Left lung (tissue), 10 donors: ENCODE data around the gene DCAF5. TPM values are rescaled to one million over a fixed set of nuclear protein-coding genes. Genes with fewer than 3 reads are reported as not detected.

Source experiments
- ATAC-seq: fragments of 200-7000 bp; cut with Tn5 transposase; one replicate; pipeline ENCODE4 v1.9.1; 2020; ENCODE audit warnings: moderate library complexity
- DNase-seq, 4 donors: peaks; one replicate each; pipeline ENCODE4 v3.0.0-alpha.2; 2013 to 2020
- H3K27ac ChIP-seq, 2 donors: fragments of 200-600 bp; sonication (generic) in 1 of 2; one replicate each; pipeline versions ENCODE4 v1.5.0 to v1.8.0; 2020 to 2021
- H3K27me3 ChIP-seq, 2 donors: fragments of 200-600 bp; sonication (generic) in 1 of 2; one replicate each; pipeline versions ENCODE4 v1.5.0 to v1.8.0; 2020 to 2021
- H3K36me3 ChIP-seq, 2 donors: fragments of 200-600 bp; sonication (generic) in 1 of 2; one replicate each; pipeline versions ENCODE4 v1.5.0 to v1.8.0; 2020 to 2021
- H3K4me1 ChIP-seq, 2 donors: fragments of 200-600 bp; one replicate each; pipeline ENCODE4 v1.8.0; 2021
- H3K4me3 ChIP-seq, 2 donors: fragments of 200-600 bp; sonication (generic) in 1 of 2; one replicate each; pipeline versions ENCODE4 v1.5.0 to v1.8.0; 2020 to 2021; ENCODE audit warnings: mild to moderate bottlenecking in 1 of 2
- H3K9me3 ChIP-seq, 2 donors: fragments of 200-600 bp; sonication (generic) in 1 of 2; one replicate each; pipeline versions ENCODE4 v1.5.0 to v1.8.0; 2020 to 2021
- CTCF ChIP-seq, 2 donors: fragments of 200-600 bp; sonication (generic) in 1 of 2; IDR thresholded peaks; one replicate each; pipeline versions ENCODE4 v1.5.0 to v1.8.0; 2021; ENCODE audit warnings: antibody characterized with exemption in 2 of 2
- intact Hi-C, 2 donors: fragments of 100-400 bp; cut with DNase I; formaldehyde crosslinking; loops; one replicate each; pipeline versions ENCODE4 v1.11.2 to v1.14.2; 2022
- polyA plus RNA-seq, 6 donors: library from polyadenylated mRNA; unstranded; fragments of 120-200 nt; gene quantifications; one replicate each; pipeline ENCODE4 v1.2.1, GENCODE V29; 2013; ENCODE audit not compliant: insufficient read length in 6 of 6
- total RNA-seq, 2 donors: library from RNA; stranded (reverse); fragmentation: NEBNext Ultra II Directional; extraction: Animal tissue kit (Norgen Biotek cat#: 25700); gene quantifications; one replicate each; pipeline ENCODE4 v1.2.1, GENCODE V29; 2021
- donor health status: DM: no; HTN: yes; CAD: no.
- donor health status: DM: no; HTN: no; CAD: no.

Gene DCAF5
- total and polyA plus RNA-seq, 8 donors: 45.9 to 66.9 (median 58.4) TPM

GRCh38 chr14:69151458-69152180 lies 1.3 kb downstream of the DCAF5 start:
- intact Hi-C loops: no loop called here
- Histone ChIP-seq H3K9me3 (no peaks in the 10 kb centered on the region), H3K4me3 (peak overlapping the region; percentile 78 to 96), H3K27ac (peak overlapping the region; percentile 93 to 96), H3K27me3 (no peaks in the 10 kb centered on the region), H3K36me3 (peaks cover 0 to 18% of the 10 kb centered on the region in 2 donors), H3K4me1 (peaks cover 9 to 41% of the 10 kb centered on the region in 2 donors)
- TF ChIP-seq CTCF (IDR thresholded peaks at IDR 0.05): peak; percentile 33 to 53
- ATAC-seq: peak; percentile 71
- DNase-seq: peak; percentile 72 to 94 (median 81)

GRCh38 chr14:69149461-69150244 lies 3.3 kb downstream of the DCAF5 start:
- peaks cover 0 to 21% of the 10 kb centered on the region in 2 donors for H3K36me3 ChIP-seq
- H3K4me1 ChIP-seq: peaks cover 9 to 46% of the 10 kb centered on the region in 2 donors
- peak overlapping the region in 1 of 2 donors; percentile 18 for H3K27ac ChIP-seq
- no peaks in the 10 kb centered on the region for H3K27me3 ChIP-seq
- DNase-seq (no peak), ATAC-seq (no peak)
- H3K9me3 ChIP-seq: no peaks in the 10 kb centered on the region
- TF ChIP-seq CTCF (IDR thresholded peaks at IDR 0.05): no peak
- H3K4me3 ChIP-seq: no peak overlapping the region
- intact Hi-C loops: no loop called here

GRCh38 chr14:69142101-69142500 lies 10.8 kb downstream of the DCAF5 start:
- Histone ChIP-seq H3K9me3 (no peaks in the 10 kb centered on the region), H3K27ac (no peak overlapping the region), H3K27me3 (no peaks in the 10 kb centered on the region), H3K4me3 (no peak overlapping the region), H3K36me3 (peaks cover 0 to 10% of the 10 kb centered on the region in 2 donors), H3K4me1 (peaks cover 14 to 26% of the 10 kb centered on the region in 2 donors)
- ATAC-seq: no peak
- no peak for DNase-seq
- intact Hi-C loops: no loop called here
- no peak for TF ChIP-seq CTCF (IDR thresholded peaks at IDR 0.05)

GRCh38 chr14:69141550-69141949 lies 11.4 kb downstream of the DCAF5 start:
- Histone ChIP-seq H3K27ac (no peak overlapping the region), H3K4me1 (peaks cover 14 to 26% of the 10 kb centered on the region in 2 donors), H3K4me3 (no peak overlapping the region), H3K36me3 (peaks cover 0 to 7% of the 10 kb centered on the region in 2 donors), H3K9me3 (no peaks in the 10 kb centered on the region), H3K27me3 (no peaks in the 10 kb centered on the region)
- no peak for DNase-seq
- intact Hi-C loops: no loop called here
- no peak for TF ChIP-seq CTCF (IDR thresholded peaks at IDR 0.05)
- ATAC-seq: no peak

GRCh38 chr14:69139743-69140142 lies 13.2 kb downstream of the DCAF5 start:
- DNase-seq: no peak
- Histone ChIP-seq H3K9me3 (no peaks in the 10 kb centered on the region), H3K27me3 (no peaks in the 10 kb centered on the region), H3K4me3 (no peak overlapping the region), H3K4me1 (peaks cover 14 to 19% of the 10 kb centered on the region in 2 donors), H3K36me3 (peaks cover 0 to 5% of the 10 kb centered on the region in 2 donors), H3K27ac (no peak overlapping the region)
- no peak for TF ChIP-seq CTCF (IDR thresholded peaks at IDR 0.05)
- intact Hi-C loops: no loop called here
- ATAC-seq: no peak
